HG02759 (cell line): ENCODE data around the gene CDC42BPB.

Source experiments
- ATAC-seq: cut with Tn5 transposase; IDR thresholded peaks from one replicate; pipeline ENCODE4 v1.9.1; 2021; ENCODE audit warnings: mild to moderate bottlenecking, moderate library complexity; ENCODE audit not compliant: unreplicated experiment

Gene CDC42BPB

GRCh38 chr14:102883089-102883541 is 174.2 kb downstream of the CDC42BPB start:
- no peak for ATAC-seq
